HepG2 (cell line): ENCODE results near the gene PIKFYVE. TPM values are rescaled to one million over a fixed set of nuclear protein-coding genes. Genes with fewer than 3 reads are reported as not detected.

ENCODE experiments used
- ATAC-seq: fragments of 200-7000 bp; cut with Tn5 transposase; 3 replicates; pipeline ENCODE4 v1.9.1; 2020; ENCODE audit warnings: mild to moderate bottlenecking, moderate library complexity
- BruUV-seq: library from RNA; stranded (reverse); fragments of 400-500 nt; replicated peaks from 2 replicates; lab custom pipeline; 2021; lab: Mats Ljungman, UMichigan
- CTCF ChIA-PET: fragments of 300-600 bp; formaldehyde crosslinking; extraction: SDS; loops from one replicate; lab custom pipeline; 2021; ENCODE audit warnings: low total read pairs, inconsistent platforms, low intra/inter-chr PET ratio; lab: Yijun Ruan, JAX
- POLR2A ChIA-PET: fragments of 350-600 bp; sonication (Branson Sonifier 250); formaldehyde crosslinking; loops from one replicate; lab custom pipeline; 2020; ENCODE audit warnings: antibody characterized with exemption, inconsistent platforms; lab: Yijun Ruan, JAX
- DNase-seq: peaks from one replicate; pipeline ENCODE4 v3.0.0-alpha.2; 2015; ENCODE audit warnings: low spot score
- FAIRE-seq: peaks from 3 replicates; lab custom pipeline; 2011; peaks lifted over from hg19 to GRCh38; lab: Jason Lieb, UNC
- H2AFZ ChIP-seq: one replicate; pipeline ENCODE4 v1.6.1; 2011; ENCODE audit warnings: low read length, inconsistent platforms
- H3K27ac ChIP-seq: fragments of 300-600 bp; 3 replicates; pipeline ENCODE4 v1.8.0; 2011; ENCODE audit warnings: mixed run types, mild to moderate bottlenecking, mixed read lengths, low read length, inconsistent platforms; ENCODE audit not compliant: insufficient read depth; ENCODE audit errors: extremely low read length
- H3K27me3 ChIP-seq, 2 experiments: fragments of 200-600 bp in 1 of 2; 2 replicates in 1 of 2; 3 replicates in 1 of 2; pipeline versions ENCODE4 v1.6.0 to v1.8.0; 2011; ENCODE audit warnings: low read length in 2 of 2, mild to moderate bottlenecking in 2 of 2, moderate library complexity in 2 of 2, inconsistent platforms in 1 of 2; ENCODE audit not compliant: insufficient read depth in 2 of 2, control insufficient read depth in 1 of 2
- H3K36me3 ChIP-seq, 2 experiments: fragments of 200-600 bp in 1 of 2; replicated peaks in 1 of 2; 2 replicates in 1 of 2; 3 replicates in 1 of 2; pipeline versions ENCODE4 v1.5.1 to v1.8.0; 2011; ENCODE audit warnings: low read length in 2 of 2, inconsistent platforms in 1 of 2; ENCODE audit not compliant: insufficient read depth in 2 of 2, control insufficient read depth in 1 of 2
- H3K4me1 ChIP-seq: 2 replicates; pipeline ENCODE4 v1.5.1; 2012; ENCODE audit warnings: low read length, inconsistent platforms; ENCODE audit not compliant: insufficient read depth
- H3K4me2 ChIP-seq: 2 replicates; pipeline ENCODE4 v1.6.0; 2011; ENCODE audit warnings: low read depth, low read length, inconsistent platforms
- H3K4me3 ChIP-seq, 3 experiments: fragments of 200-600 bp in 1 of 3; sonication (generic), shearing (Covaris generic) in 1 of 3; replicated peaks in 1 of 3; 2 replicates each; pipeline ENCODE4 v1.5.1; 2011 to 2016; ENCODE audit warnings: low read length in 3 of 3, inconsistent platforms in 2 of 3, low read depth in 2 of 3, mild to moderate bottlenecking in 2 of 3, control low read depth in 1 of 3, mixed read lengths in 1 of 3; ENCODE audit not compliant: insufficient read depth in 1 of 3
- H3K79me2 ChIP-seq: one replicate; pipeline ENCODE4 v1.6.1; 2011; ENCODE audit warnings: low read length, inconsistent platforms; ENCODE audit not compliant: insufficient read depth
- H3K9ac ChIP-seq: 2 replicates; pipeline ENCODE4 v1.6.0; 2011; ENCODE audit warnings: mild to moderate bottlenecking, low read depth, low read length, inconsistent platforms; ENCODE audit not compliant: insufficient read depth
- H3K9me3 ChIP-seq: 2 replicates; pipeline ENCODE4 v1.5.1; 2012; ENCODE audit warnings: mild to moderate bottlenecking, low read length
- H4K20me1 ChIP-seq: 2 replicates; pipeline ENCODE4 v1.6.0; 2011; ENCODE audit warnings: inconsistent platforms, mild to moderate bottlenecking, low read length, moderate library complexity; ENCODE audit not compliant: insufficient read depth
- ARNT ChIP-seq: fragments of 450-650 bp; IDR thresholded peaks from 2 replicates; pipeline ENCODE4 v1.6.1; 2017
- ATF3 ChIP-seq: sonication (generic); formaldehyde crosslinking; IDR thresholded peaks from 2 replicates; pipeline ENCODE4 v1.4.0; 2020; ENCODE audit warnings: missing genetic modification reagents
- CEBPG ChIP-seq: IDR thresholded peaks from 2 replicates; pipeline ENCODE4 v1.6.1; 2016
- CENPT ChIP-seq: sonication (generic); formaldehyde crosslinking; IDR thresholded peaks from 2 replicates; pipeline ENCODE4 v1.8.0; 2022; ENCODE audit warnings: low read depth, mild to moderate bottlenecking, moderate library complexity, missing genetic modification reagents
- FOXC1 ChIP-seq: sonication (generic); formaldehyde crosslinking; IDR thresholded peaks from 2 replicates; pipeline ENCODE4 v1.8.0; 2022; ENCODE audit warnings: mild to moderate bottlenecking, missing genetic modification reagents, borderline replicate concordance
- GTF3A ChIP-seq: sonication (generic); formaldehyde crosslinking; conservative IDR thresholded peaks from 2 replicates; pipeline ENCODE4 v1.4.0; 2020; ENCODE audit warnings: mild to moderate bottlenecking, missing genetic modification reagents
- HNRNPLL ChIP-seq: fragments of 200-400 bp; formaldehyde crosslinking; IDR thresholded peaks from 2 replicates; pipeline ENCODE4 v1.6.1; 2017; ENCODE audit warnings: mild to moderate bottlenecking, low read depth, low read length; ENCODE audit not compliant: poor library complexity, severe bottlenecking
- KAT8 ChIP-seq: IDR thresholded peaks from 2 replicates; pipeline ENCODE4 v1.6.1; 2016; ENCODE audit warnings: missing genetic modification reagents, missing compliant biosample characterization
- RARA ChIP-seq: IDR thresholded peaks from 2 replicates; pipeline ENCODE4 v1.6.1; 2016; ENCODE audit warnings: missing genetic modification reagents, missing compliant biosample characterization
- SIX1 ChIP-seq: sonication (generic); formaldehyde crosslinking; IDR thresholded peaks from 2 replicates; pipeline ENCODE4 v1.4.0; 2020; ENCODE audit warnings: missing genetic modification reagents, borderline replicate concordance
- TRAFD1 ChIP-seq: sonication (generic); formaldehyde crosslinking; IDR thresholded peaks from 2 replicates; pipeline ENCODE4 v1.5.1; 2020; ENCODE audit warnings: missing genetic modification reagents, mild to moderate bottlenecking, borderline replicate concordance
- ZBTB3 ChIP-seq: sonication (generic); formaldehyde crosslinking; IDR thresholded peaks from 2 replicates; pipeline ENCODE4 v1.4.0; 2020; ENCODE audit warnings: low read depth, mild to moderate bottlenecking, moderate library complexity, missing genetic modification reagents, borderline replicate concordance
- ZC3H13 ChIP-seq: sonication (generic); formaldehyde crosslinking; IDR thresholded peaks from 2 replicates; pipeline ENCODE4 v1.8.1; 2023; ENCODE audit warnings: mild to moderate bottlenecking, missing genetic modification reagents, moderate library complexity
- WGBS: methylation state at CpG from one replicate; pipeline ENCODE4 v1.1.6; 2017; ENCODE audit warnings: low lambda C conversion rate; 5-methylcytosine and 5-hydroxymethylcytosine counted together
- in situ Hi-C: cut with HindIII; loops from 2 replicates; pipeline ENCODE4 v1.10.0; 2017; ENCODE audit warnings: low pct_unique_long_range_greater_than_20kb; ENCODE audit not compliant: extremely low pct_ligation_motif_present
- intact Hi-C: fragments of 100-400 bp; cut with micrococcal nuclease; formaldehyde crosslinking; loops from one replicate; pipeline ENCODE4 v1.10.0; 2022; ENCODE audit not compliant: unreplicated experiment
- polyA plus RNA-seq, 8 experiments: library from polyadenylated mRNA; depleted of rRNA in 3 of 8; stranded (reverse) in 7 of 8; unstranded in 1 of 8; fragments of >200 nt; fragmentation: Illumina TruSeq in 4 of 8; extraction: Trizol in 4 of 8; gene quantifications; 2 replicates each; pipeline versions ENCODE4 v1.2.1 to v1.2.3, GENCODE V29; 2011 to 2016; ENCODE audit warnings: low read depth in 4 of 8, missing spikeins in 1 of 8, mixed read lengths in 1 of 8; ENCODE audit not compliant: insufficient read depth in 1 of 8
- total RNA-seq, 5 experiments: library from RNA; depleted of rRNA; stranded (reverse); fragments of >200 nt; fragmentation: Illumina TruSeq; extraction: Trizol; gene quantifications; 2 replicates each; pipeline ENCODE4 v1.2.3, GENCODE V29; 2016; ENCODE audit warnings: low read depth in 1 of 5
- TF ChIP-seq, protein P1 (sequence below): sonication (generic); formaldehyde crosslinking; IDR thresholded peaks from 2 replicates; pipeline ENCODE4 v1.4.0; 2020; ENCODE audit warnings: missing genetic modification reagents; ENCODE audit errors: not compliant biosample characterization

Gene PIKFYVE
- total and polyA plus RNA-seq, 2 of the 13 experiments (the other 11 are each of a cell fraction or from before 2014, with no cell fraction given) = 20.2 to 21.7 TPM

GRCh38 chr2:208326016-208326415, 60.0 kb downstream of the PIKFYVE start:
- Histone ChIP-seq H3K36me3 (peaks cover 23 to 55% of the 10 kb centered on the region in 2 experiments), H3K79me2 (no peaks in the 10 kb centered on the region)

DNA sequence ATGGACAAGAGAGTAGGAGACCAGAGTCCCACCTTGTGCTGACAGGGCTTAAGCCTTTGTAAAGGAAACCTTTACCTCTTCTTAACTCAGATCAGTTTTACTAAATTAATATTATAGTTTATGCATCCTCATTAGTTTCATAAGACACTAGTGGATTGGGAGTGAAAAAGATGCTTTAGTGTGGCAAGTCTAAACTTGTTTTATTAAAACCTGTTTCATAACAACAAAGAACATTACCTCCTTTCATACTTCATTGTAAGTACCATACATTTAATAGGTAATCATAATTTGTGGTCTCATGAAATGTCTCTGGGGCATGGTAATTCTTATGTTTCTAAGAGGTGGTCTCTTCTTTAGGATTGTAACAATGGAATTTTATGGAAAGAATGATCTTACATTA, 63.4 kb downstream of the PIKFYVE start:
- BruUV-seq = no TSS peak
- peaks cover 21 to 51% of the 10 kb centered on the region in 2 experiments for H3K36me3 ChIP-seq
- no peaks in the 10 kb centered on the region for H4K20me1 ChIP-seq
- no peaks in the 10 kb centered on the region for H3K9me3 ChIP-seq
- no peaks in the 10 kb centered on the region for H3K27me3 ChIP-seq
- no peak overlapping the region for H3K4me2 ChIP-seq
- POLR2A ChIA-PET = no interaction called here
- H2AFZ ChIP-seq = no peak overlapping the region
- H3K4me1 ChIP-seq = 0 out of 2 replicates have a peak, but pooled peaks cover 5% of the 10 kb centered on the region
- ATAC-seq (no peak), DNase-seq (no peak), FAIRE-seq (no peak)
- no peak overlapping the region for H3K4me3 ChIP-seq
- in situ Hi-C loops (no loop called here), intact Hi-C loops (no loop called here)
- no peaks in the 10 kb centered on the region for H3K79me2 ChIP-seq
- H3K27ac ChIP-seq = no peak overlapping the region
- H3K9ac ChIP-seq = no peak overlapping the region
- CTCF ChIA-PET = no interaction called here
- TF ChIP-seq ZC3H13 (CRISPR knock-in tag) (no peak), TRAFD1 (no peak), KAT8 (CRISPR knock-in tag) (no peak), SIX1 (no peak), FOXC1 (CRISPR knock-in tag) (no peak), CENPT (CRISPR knock-in tag) (no peak), ARNT (no peak), CEBPG (CRISPR knock-in tag) (no peak), HNRNPLL (no peak), RARA (CRISPR knock-in tag) (no peak)

More at GRCh38 chr2:208326016-208326415, 60.0 kb downstream of the PIKFYVE start:
- DNase-seq (no peak), FAIRE-seq (no peak), ATAC-seq (no peak)
- no peak overlapping the region for H3K4me2 ChIP-seq
- H2AFZ ChIP-seq = no peak overlapping the region
- WGBS = 95% methylated on average over 4 of the region's 4 CpGs
- ChIA-PET POLR2A (no interaction called here), CTCF (no interaction called here)
- no peaks in the 10 kb centered on the region for H3K27me3 ChIP-seq
- no peak overlapping the region for H3K4me3 ChIP-seq
- in situ Hi-C loops = no loop called here
- intact Hi-C loops = no loop called here
- TF ChIP-seq ZBTB3 (CRISPR knock-in tag) = no peak
- TF ChIP-seq, protein P1, sequence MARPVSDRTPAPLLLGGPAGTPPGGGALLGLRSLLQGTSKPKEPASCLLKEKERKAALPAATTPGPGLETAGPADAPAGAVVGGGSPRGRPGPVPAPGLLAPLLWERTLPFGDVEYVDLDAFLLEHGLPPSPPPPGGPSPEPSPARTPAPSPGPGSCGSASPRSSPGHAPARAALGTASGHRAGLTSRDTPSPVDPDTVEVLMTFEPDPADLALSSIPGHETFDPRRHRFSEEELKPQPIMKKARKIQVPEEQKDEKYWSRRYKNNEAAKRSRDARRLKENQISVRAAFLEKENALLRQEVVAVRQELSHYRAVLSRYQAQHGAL (CRISPR knock-in tag) = no peak
- no peak for TF ChIP-seq GTF3A
- no peak for TF ChIP-seq ATF3 (CRISPR knock-in tag)
- TF ChIP-seq, all 625 proteins: peak for 0
- Histone ChIP-seq H3K4me1 (no peaks in the 10 kb centered on the region), H3K27ac (no peak overlapping the region), H3K9ac (no peak overlapping the region), H4K20me1 (no peaks in the 10 kb centered on the region), H3K9me3 (no peaks in the 10 kb centered on the region)
- BruUV-seq = no TSS peak
